ENCODE measurements around the gene ARHGAP26.

ARHGAP26 gene

GRCh38 chr5:143108498-143109128 is 338.4 kb downstream of the ARHGAP26 start:
- Histone ChIP-seq H3K36me3 (no peaks in the 10 kb centered on the region), H3K4me1 (peaks cover 0 to 47% (median 14%) of the 10 kb centered on the region in 4 donors), H3K4me3 (no peak overlapping the region), H3K27ac (no peak overlapping the region), H3K9me3 (no peaks in the 10 kb centered on the region), H3K27me3 (no peaks in the 10 kb centered on the region)
- TF ChIP-seq, protein P1, sequence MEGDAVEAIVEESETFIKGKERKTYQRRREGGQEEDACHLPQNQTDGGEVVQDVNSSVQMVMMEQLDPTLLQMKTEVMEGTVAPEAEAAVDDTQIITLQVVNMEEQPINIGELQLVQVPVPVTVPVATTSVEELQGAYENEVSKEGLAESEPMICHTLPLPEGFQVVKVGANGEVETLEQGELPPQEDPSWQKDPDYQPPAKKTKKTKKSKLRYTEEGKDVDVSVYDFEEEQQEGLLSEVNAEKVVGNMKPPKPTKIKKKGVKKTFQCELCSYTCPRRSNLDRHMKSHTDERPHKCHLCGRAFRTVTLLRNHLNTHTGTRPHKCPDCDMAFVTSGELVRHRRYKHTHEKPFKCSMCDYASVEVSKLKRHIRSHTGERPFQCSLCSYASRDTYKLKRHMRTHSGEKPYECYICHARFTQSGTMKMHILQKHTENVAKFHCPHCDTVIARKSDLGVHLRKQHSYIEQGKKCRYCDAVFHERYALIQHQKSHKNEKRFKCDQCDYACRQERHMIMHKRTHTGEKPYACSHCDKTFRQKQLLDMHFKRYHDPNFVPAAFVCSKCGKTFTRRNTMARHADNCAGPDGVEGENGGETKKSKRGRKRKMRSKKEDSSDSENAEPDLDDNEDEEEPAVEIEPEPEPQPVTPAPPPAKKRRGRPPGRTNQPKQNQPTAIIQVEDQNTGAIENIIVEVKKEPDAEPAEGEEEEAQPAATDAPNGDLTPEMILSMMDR (IDR thresholded peaks at IDR 0.05), result no peak
- intact Hi-C loops (cut with DNase I; ENCODE audit: low total_unique reads), result loop anchor here (2.0 to 10.0 kb wide), 2 partner anchors 46 to 716 kb away; no protein-coding TSS in a partner anchor
- no peak for DNase-seq

DNA sequence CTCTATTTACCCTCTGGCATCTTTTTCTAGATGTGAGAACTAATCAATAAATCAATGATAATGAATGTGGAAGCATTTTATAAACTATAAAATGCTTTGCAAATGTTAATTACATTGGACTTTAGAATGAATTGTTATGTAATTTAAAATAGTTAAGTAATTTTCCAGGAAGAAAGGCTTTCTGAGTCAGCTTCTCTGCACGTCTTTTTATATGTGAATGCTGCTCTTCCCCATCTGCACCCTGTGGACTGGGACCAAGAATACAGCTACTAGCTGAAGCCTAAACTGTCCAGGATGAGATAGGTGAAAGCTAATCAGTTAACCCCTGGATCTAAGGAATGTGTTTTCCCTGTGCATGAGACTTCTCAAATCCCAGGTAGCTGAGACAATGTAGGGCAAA is 340.4 kb downstream of the ARHGAP26 start:
- Histone ChIP-seq H3K27ac (peak overlapping the region in 1 of 2 donors; percentile 11), H3K4me1 (peaks cover 0 to 45% (median 14%) of the 10 kb centered on the region in 4 donors), H3K36me3 (no peaks in the 10 kb centered on the region), H3K9me3 (no peaks in the 10 kb centered on the region), H3K4me3 (no peak overlapping the region), H3K27me3 (no peaks in the 10 kb centered on the region)
- no peak for DNase-seq
- intact Hi-C loops (cut with DNase I; ENCODE audit: low total_unique reads), result no loop called here
- TF ChIP-seq, protein P1 (IDR thresholded peaks at IDR 0.05), result no peak

DNA sequence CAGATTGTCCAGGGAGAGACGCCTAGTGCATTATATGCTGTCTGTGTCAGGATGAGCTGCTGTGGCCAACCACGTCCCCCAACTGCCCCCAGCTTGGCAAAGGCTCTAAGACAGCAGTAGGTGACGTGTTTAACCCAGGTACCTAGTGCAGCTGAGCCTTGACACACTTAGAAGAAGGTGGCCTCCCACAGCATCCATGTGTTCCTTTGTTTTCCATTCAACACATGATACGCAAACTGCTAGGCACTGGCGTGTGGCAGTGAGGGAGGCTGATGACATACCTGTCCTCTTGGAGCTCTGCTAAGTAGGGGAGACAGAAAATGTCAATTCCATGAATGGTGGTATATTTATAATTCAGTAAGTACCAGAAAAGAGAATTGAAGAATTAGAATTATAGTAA is 341.6 kb downstream of the ARHGAP26 start:
- no peaks in the 10 kb centered on the region for H3K36me3 ChIP-seq
- no peak for DNase-seq
- H3K4me3 ChIP-seq, result no peak overlapping the region
- no peaks in the 10 kb centered on the region for H3K27me3 ChIP-seq
- TF ChIP-seq, protein P1 (IDR thresholded peaks at IDR 0.05), result no peak
- peaks cover 0 to 44% (median 14%) of the 10 kb centered on the region in 4 donors for H3K4me1 ChIP-seq
- no peaks in the 10 kb centered on the region for H3K9me3 ChIP-seq
- no peak overlapping the region for H3K27ac ChIP-seq
- intact Hi-C loops (cut with DNase I; ENCODE audit: low total_unique reads), result no loop called here

- Histone ChIP-seq H3K9me3 (no peaks in the 10 kb centered on the region), H3K27me3 (no peaks in the 10 kb centered on the region), H3K36me3 (no peaks in the 10 kb centered on the region), H3K4me1 (peaks cover 0 to 29% (median 9%) of the 10 kb centered on the region in 4 donors), H3K4me3 (no peak overlapping the region), H3K27ac (no peak overlapping the region)
- DNase-seq, result no peak
- TF ChIP-seq, protein P1 (IDR thresholded peaks at IDR 0.05), result no peak
- intact Hi-C loops (cut with DNase I; ENCODE audit: low total_unique reads), result no loop called here
Observed at GRCh38 chr5:143113461-143113860, 343.3 kb downstream of the ARHGAP26 start.

GRCh38 chr5:143114481-143114880 is 344.3 kb downstream of the ARHGAP26 start:
- TF ChIP-seq, protein P1 (IDR thresholded peaks at IDR 0.05), result no peak
- Histone ChIP-seq H3K9me3 (no peaks in the 10 kb centered on the region), H3K27me3 (no peaks in the 10 kb centered on the region), H3K4me3 (no peak overlapping the region), H3K36me3 (no peaks in the 10 kb centered on the region), H3K4me1 (peaks cover 0 to 26% (median 13%) of the 10 kb centered on the region in 4 donors), H3K27ac (no peak overlapping the region)
- intact Hi-C loops (cut with DNase I; ENCODE audit: low total_unique reads), result no loop called here
- DNase-seq, result no peak
